Mesenchymal stem cell (in vitro differentiated cells and primary cell): ENCODE data around the gene DDX46.
"Not testable (repeated sequence)": the region's sequence is repeated elsewhere in the genome, so short reads cannot be mapped to it uniquely, and the experiment has no call there.

Source experiments
- DNase-seq: peaks from one replicate; pipeline ENCODE4 v3.0.0-alpha.2; 2013
- H2AFZ ChIP-seq: one replicate; pipeline ENCODE4 v1.6.1; 2013; ENCODE audit warnings: low read depth, mild to moderate bottlenecking, control low read depth, inconsistent platforms, low read length, moderate library complexity
- H2AK5ac ChIP-seq: 2 replicates; pipeline ENCODE4 v1.6.1; 2013; ENCODE audit warnings: low read length, moderate library complexity, mild to moderate bottlenecking, inconsistent platforms; ENCODE audit not compliant: severe bottlenecking
- H2BK120ac ChIP-seq: one replicate; pipeline ENCODE4 v1.6.1; 2013; ENCODE audit warnings: low read depth, mild to moderate bottlenecking, inconsistent platforms, low read length, moderate library complexity
- H2BK12ac ChIP-seq, 2 experiments: one replicate each; pipeline ENCODE4 v1.6.1; 2013; ENCODE audit warnings: inconsistent platforms in 2 of 2, low read length in 2 of 2, mild to moderate bottlenecking in 2 of 2, moderate library complexity in 2 of 2, control low read depth in 1 of 2
- H2BK15ac ChIP-seq: one replicate; pipeline ENCODE4 v1.6.1; 2013; ENCODE audit warnings: mild to moderate bottlenecking, low read depth, inconsistent platforms; ENCODE audit not compliant: poor library complexity, severe bottlenecking
- H2BK5ac ChIP-seq: 2 replicates; pipeline ENCODE4 v1.6.1; 2013; ENCODE audit warnings: low read depth, mild to moderate bottlenecking, low read length, control low read depth, inconsistent platforms; ENCODE audit not compliant: poor library complexity, severe bottlenecking
- H3K14ac ChIP-seq, 2 experiments: one replicate each; pipeline ENCODE4 v1.6.1; 2013; ENCODE audit warnings: inconsistent platforms in 2 of 2, low read length in 2 of 2, control low read depth in 1 of 2, mild to moderate bottlenecking in 1 of 2, moderate library complexity in 1 of 2
- H3K18ac ChIP-seq, 2 experiments: one replicate each; pipeline ENCODE4 v1.6.1; 2013; ENCODE audit warnings: inconsistent platforms in 2 of 2, low read length in 2 of 2, control low read depth in 1 of 2, low read depth in 1 of 2, mild to moderate bottlenecking in 1 of 2
- H3K23ac ChIP-seq, 2 experiments: one replicate each; pipeline ENCODE4 v1.6.1; 2013; ENCODE audit warnings: inconsistent platforms in 2 of 2, low read length in 2 of 2, mild to moderate bottlenecking in 2 of 2, moderate library complexity in 2 of 2, control low read depth in 1 of 2
- H3K27ac ChIP-seq: 2 replicates; pipeline ENCODE4 v1.5.1; 2013; ENCODE audit warnings: mild to moderate bottlenecking, moderate library complexity, low read length, control low read depth, inconsistent platforms; ENCODE audit not compliant: poor library complexity, severe bottlenecking
- H3K27me3 ChIP-seq, 2 experiments: 2 replicates each; pipeline versions ENCODE4 v1.6.1 to v1.7.0; 2013; ENCODE audit warnings: low read length in 2 of 2, mild to moderate bottlenecking in 2 of 2, moderate library complexity in 2 of 2, control low read depth in 1 of 2, inconsistent platforms in 1 of 2; ENCODE audit not compliant: control insufficient read depth in 1 of 2, insufficient read depth in 1 of 2
- H3K36me3 ChIP-seq, 2 experiments: 2 replicates each; pipeline versions ENCODE4 v1.6.1 to v1.7.0; 2013; ENCODE audit warnings: low read length in 2 of 2, control low read depth in 1 of 2, inconsistent platforms in 1 of 2, low read depth in 1 of 2, mild to moderate bottlenecking in 1 of 2; ENCODE audit not compliant: insufficient read depth in 2 of 2, control insufficient read depth in 1 of 2
- H3K4ac ChIP-seq, 2 experiments: one replicate each; pipeline ENCODE4 v1.6.1; 2013; ENCODE audit warnings: inconsistent platforms in 2 of 2, low read length in 2 of 2, mild to moderate bottlenecking in 2 of 2, moderate library complexity in 2 of 2, control low read depth in 1 of 2, low read depth in 1 of 2
- H3K4me1 ChIP-seq: 2 replicates; pipeline ENCODE4 v1.6.1; 2013; ENCODE audit warnings: low read depth, low read length, control low read depth; ENCODE audit not compliant: control insufficient read depth, insufficient read depth
- H3K4me2 ChIP-seq: 2 replicates; pipeline ENCODE4 v1.6.1; 2013; ENCODE audit warnings: low read length, mild to moderate bottlenecking, inconsistent platforms; ENCODE audit not compliant: poor library complexity, severe bottlenecking
- H3K4me3 ChIP-seq, 2 experiments: 2 replicates each; pipeline versions ENCODE4 v1.5.1 to v1.7.0; 2013; ENCODE audit warnings: low read length in 2 of 2, mild to moderate bottlenecking in 2 of 2, control low read depth in 1 of 2, low read depth in 1 of 2; ENCODE audit not compliant: insufficient read depth in 1 of 2
- H3K79me1 ChIP-seq: replicated peaks from 2 replicates; pipeline ENCODE4 v1.6.1; 2013; ENCODE audit warnings: mild to moderate bottlenecking, control low read depth, low read length, inconsistent platforms; ENCODE audit not compliant: poor library complexity, severe bottlenecking
- H3K9ac ChIP-seq: 2 replicates; pipeline ENCODE4 v1.7.0; 2013; ENCODE audit warnings: mild to moderate bottlenecking, low read length, moderate library complexity
- H3K9me3 ChIP-seq: 2 replicates; pipeline ENCODE4 v1.7.0; 2013; ENCODE audit warnings: mild to moderate bottlenecking, low read length; ENCODE audit not compliant: control insufficient read depth
- H4K8ac ChIP-seq: one replicate; pipeline ENCODE4 v1.6.1; 2013; ENCODE audit warnings: inconsistent platforms, mild to moderate bottlenecking, low read length, moderate library complexity
- H4K91ac ChIP-seq: one replicate; pipeline ENCODE4 v1.6.1; 2013; ENCODE audit warnings: mild to moderate bottlenecking, low read length, inconsistent platforms
- WGBS: methylation state at CpG from one replicate; pipeline ENCODE4 v1.1.7; 2013; ENCODE audit warnings: mixed read lengths; 5-methylcytosine and 5-hydroxymethylcytosine counted together

DDX46 gene

DNA sequence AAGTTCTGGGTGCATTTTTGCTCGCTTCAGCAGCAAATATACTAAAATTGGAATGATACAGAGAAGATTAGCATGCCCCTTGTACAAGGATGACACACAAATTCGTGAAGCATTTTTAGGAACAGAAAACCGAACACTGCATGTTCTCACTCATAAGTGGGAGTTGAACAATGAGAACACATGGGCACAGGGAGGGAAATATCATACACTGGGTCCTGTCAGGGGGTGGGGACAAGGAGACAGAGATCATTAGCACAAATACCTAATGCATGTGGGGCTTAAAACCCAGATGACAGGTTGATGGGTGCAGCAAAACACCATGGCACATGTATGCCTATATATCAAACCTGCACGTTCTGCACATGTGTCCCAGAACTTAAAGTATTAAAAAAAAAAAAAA lies 43.1 kb upstream of the DDX46 start:
- not testable (repeated sequence) for H3K27ac ChIP-seq, H2AFZ ChIP-seq, H3K4me1 ChIP-seq, H2BK12ac ChIP-seq, H2BK120ac ChIP-seq, H3K4ac ChIP-seq, H2BK15ac ChIP-seq, DNase-seq, H2BK5ac ChIP-seq, H4K91ac ChIP-seq, H3K4me3 ChIP-seq, H3K9ac ChIP-seq, H3K14ac ChIP-seq, H3K79me1 ChIP-seq, H3K4me2 ChIP-seq, H4K8ac ChIP-seq, H3K18ac ChIP-seq, H2AK5ac ChIP-seq, H3K23ac ChIP-seq, H3K9me3 ChIP-seq, H3K27me3 ChIP-seq
- H3K36me3 ChIP-seq: peaks cover 41 to 74% of the 10 kb centered on the region in 2 experiments
- WGBS: 92% methylated on average over 4 of the region's 4 CpGs

DNA sequence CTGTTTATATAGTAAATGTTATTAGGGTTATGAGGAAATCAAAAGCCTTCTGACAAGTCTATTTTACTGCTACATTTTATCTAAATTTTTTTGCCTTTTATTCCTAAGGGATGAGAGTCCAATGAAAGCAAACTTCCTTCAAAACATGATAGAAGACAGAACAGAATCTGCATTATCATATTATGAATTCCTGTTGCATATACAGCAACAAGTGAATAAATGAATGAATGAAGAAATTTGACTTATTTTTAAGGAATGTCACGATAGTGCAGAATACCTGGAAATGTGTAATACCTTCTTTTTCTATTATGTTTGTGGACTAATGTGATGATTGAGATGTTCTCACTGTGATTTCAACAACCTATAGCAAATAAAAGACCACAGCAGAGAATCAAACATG lies 33.7 kb upstream of the DDX46 start:
- Histone ChIP-seq H3K23ac (no peak overlapping the region), H3K4me1 (no peaks in the 10 kb centered on the region), H3K4ac (no peak overlapping the region), H4K91ac (no peak overlapping the region), H3K9me3 (no peaks in the 10 kb centered on the region), H2BK12ac (no peak overlapping the region), H2BK15ac (no peak overlapping the region), H3K79me1 (peaks cover 7% of the 10 kb centered on the region), H4K8ac (no peak overlapping the region), H3K27ac (no peak overlapping the region), H3K36me3 (peaks cover 22 to 68% of the 10 kb centered on the region in 2 experiments), H3K9ac (no peak overlapping the region), H3K4me3 (no peak overlapping the region), H3K18ac (no peak overlapping the region), H3K14ac (no peak overlapping the region), H2AK5ac (no peak overlapping the region), H2BK120ac (no peak overlapping the region), H2AFZ (no peak overlapping the region), H3K27me3 (no peaks in the 10 kb centered on the region), H3K4me2 (no peak overlapping the region), H2BK5ac (no peak overlapping the region)
- 100% methylated on average over 1 of the region's 1 CpG for WGBS
- DNase-seq: no peak

DNA sequence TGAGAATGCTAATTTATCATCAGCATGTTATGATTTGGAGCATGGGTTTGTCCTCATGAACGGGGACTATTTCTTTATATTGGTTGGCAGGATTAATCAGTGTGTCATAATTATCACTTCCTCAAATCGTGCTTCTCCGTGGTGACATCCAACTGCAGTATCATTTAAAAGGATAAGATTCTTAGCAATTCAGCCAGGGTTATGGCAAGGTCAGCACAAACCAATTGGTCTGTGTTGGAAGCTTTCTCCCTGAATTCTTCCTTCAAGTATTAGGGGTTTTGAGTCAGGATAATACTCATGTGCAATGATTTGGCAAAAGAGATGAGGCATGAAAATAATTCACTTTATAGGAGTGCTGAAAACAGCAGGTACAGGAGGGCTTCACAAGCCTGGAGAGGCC lies 25.8 kb upstream of the DDX46 start:
- WGBS: 94% methylated on average over 3 of the region's 3 CpGs

DNA sequence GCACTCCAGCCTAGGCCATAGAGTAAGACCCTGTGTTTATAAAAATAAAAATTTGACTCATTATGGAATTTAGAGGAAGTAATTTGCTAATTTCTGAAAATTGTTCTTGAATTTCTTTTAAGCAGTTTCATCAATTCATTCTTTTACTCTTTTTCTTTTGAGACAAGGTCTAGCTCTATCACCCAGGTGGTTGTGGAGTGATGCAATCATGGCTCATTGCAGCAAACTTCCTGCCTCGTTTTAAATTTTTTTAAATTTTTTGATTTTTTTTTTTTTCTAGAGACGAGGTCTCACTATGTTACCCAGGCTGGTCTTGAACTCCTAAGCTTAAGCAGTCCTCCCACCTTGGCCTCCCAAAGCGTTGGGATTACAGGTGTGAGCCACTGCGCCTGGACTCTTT lies 23.3 kb upstream of the DDX46 start:
- no peak for DNase-seq
- H3K14ac ChIP-seq: no peak overlapping the region
- no peaks in the 10 kb centered on the region for H3K27me3 ChIP-seq
- H3K27ac ChIP-seq: no peak overlapping the region
- no peak overlapping the region for H3K4me3 ChIP-seq
- no peaks in the 10 kb centered on the region for H3K9me3 ChIP-seq
- no peak overlapping the region for H4K8ac ChIP-seq
- no peak overlapping the region for H3K4ac ChIP-seq
- peaks cover 4% of the 10 kb centered on the region for H3K79me1 ChIP-seq
- no peak overlapping the region for H2BK5ac ChIP-seq
- no peak overlapping the region for H3K4me2 ChIP-seq
- no peak overlapping the region for H3K9ac ChIP-seq
- H3K4me1 ChIP-seq: peaks cover 3% of the 10 kb centered on the region
- H2BK12ac ChIP-seq: no peak overlapping the region
- no peak overlapping the region for H2BK120ac ChIP-seq
- H2AFZ ChIP-seq: no peak overlapping the region
- H3K23ac ChIP-seq: no peak overlapping the region
- no peak overlapping the region for H4K91ac ChIP-seq
- 89% methylated on average over 4 of the region's 4 CpGs for WGBS
- no peak overlapping the region for H3K18ac ChIP-seq
- no peak overlapping the region for H2BK15ac ChIP-seq
- H2AK5ac ChIP-seq: no peak overlapping the region
- no peaks in the 10 kb centered on the region for H3K36me3 ChIP-seq

More for the DNA sequence above, 25.8 kb upstream of the DDX46 start:
- H2BK15ac ChIP-seq: no peak overlapping the region
- no peak overlapping the region for H3K27ac ChIP-seq
- H3K27me3 ChIP-seq: no peaks in the 10 kb centered on the region
- no peak overlapping the region for H2BK5ac ChIP-seq
- H3K4me3 ChIP-seq: no peak overlapping the region
- no peaks in the 10 kb centered on the region for H3K9me3 ChIP-seq
- H2BK120ac ChIP-seq: no peak overlapping the region
- H2BK12ac ChIP-seq: no peak overlapping the region
- no peaks in the 10 kb centered on the region for H3K4me1 ChIP-seq
- H3K18ac ChIP-seq: no peak overlapping the region
- H3K23ac ChIP-seq: no peak overlapping the region
- H2AK5ac ChIP-seq: no peak overlapping the region
- no peak overlapping the region for H3K9ac ChIP-seq
- H4K8ac ChIP-seq: no peak overlapping the region
- H3K4ac ChIP-seq: no peak overlapping the region
- H3K14ac ChIP-seq: no peak overlapping the region
- H3K79me1 ChIP-seq: peaks cover under 1% of the 10 kb centered on the region
- H4K91ac ChIP-seq: no peak overlapping the region
- H2AFZ ChIP-seq: no peak overlapping the region
- no peak for DNase-seq
- peaks cover under 1 to 3% of the 10 kb centered on the region in 2 experiments for H3K36me3 ChIP-seq
- no peak overlapping the region for H3K4me2 ChIP-seq
